ENCODE data around the gene IARS1. TPM values are rescaled to one million over a fixed set of nuclear protein-coding genes. Genes with fewer than 3 reads are reported as not detected.

Gene IARS1
- total RNA-seq, 1 experiment from 2014 or later = 220 TPM

DNA sequence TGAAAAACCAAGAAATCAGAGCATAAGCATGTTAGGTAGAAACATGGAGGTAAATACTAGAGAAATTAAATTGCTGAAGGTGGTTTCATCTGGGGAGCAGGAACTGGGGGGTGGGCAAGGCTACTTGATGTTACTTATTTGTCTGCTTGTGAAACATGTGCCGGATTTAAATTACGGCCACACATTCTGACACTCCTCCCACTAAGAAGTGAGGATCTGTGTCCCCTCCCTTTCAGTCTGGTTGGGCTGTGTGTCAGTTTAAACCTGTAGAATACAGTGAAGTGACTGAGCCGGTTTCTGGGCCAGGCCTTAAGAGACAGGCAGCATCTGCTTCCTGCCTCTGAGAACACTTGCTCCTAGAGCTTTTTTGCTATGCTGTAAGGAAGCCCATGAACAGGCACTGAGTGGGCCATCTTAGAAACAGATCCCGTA lies 2.3 kb upstream of the IARS1 start:
- ChIA-PET CTCF (no interaction called here), POLR2A (no interaction called here)
- Mint-ChIP-seq H3K4me1 (peaks cover 16% of the 10 kb centered on the region), H3K9me3 (no peaks in the 10 kb centered on the region), H3K4me3 (no peak overlapping the region), H3K36me3 (peaks cover 46% of the 10 kb centered on the region), H3K27ac (peak overlapping the region; percentile 70; the same call in 1 of the 2 replicates), H3K27me3 (ENCODE audit: low read depth) (no peaks in the 10 kb centered on the region)
- TF ChIP-seq NR2C2 (CRISPR knock-in tag; IDR thresholded peaks at IDR 0.05) = no peak
- TF ChIP-seq PRRX2 (CRISPR knock-in tag; IDR thresholded peaks at IDR 0.05) = no peak
- no peak for TF ChIP-seq NFE2L1 (CRISPR knock-in tag; IDR thresholded peaks at IDR 0.05)
- TF ChIP-seq ZBTB21 (CRISPR knock-in tag; IDR thresholded peaks at IDR 0.05; ENCODE audit: borderline replicate concordance) = no peak
- TF ChIP-seq, protein P1, sequence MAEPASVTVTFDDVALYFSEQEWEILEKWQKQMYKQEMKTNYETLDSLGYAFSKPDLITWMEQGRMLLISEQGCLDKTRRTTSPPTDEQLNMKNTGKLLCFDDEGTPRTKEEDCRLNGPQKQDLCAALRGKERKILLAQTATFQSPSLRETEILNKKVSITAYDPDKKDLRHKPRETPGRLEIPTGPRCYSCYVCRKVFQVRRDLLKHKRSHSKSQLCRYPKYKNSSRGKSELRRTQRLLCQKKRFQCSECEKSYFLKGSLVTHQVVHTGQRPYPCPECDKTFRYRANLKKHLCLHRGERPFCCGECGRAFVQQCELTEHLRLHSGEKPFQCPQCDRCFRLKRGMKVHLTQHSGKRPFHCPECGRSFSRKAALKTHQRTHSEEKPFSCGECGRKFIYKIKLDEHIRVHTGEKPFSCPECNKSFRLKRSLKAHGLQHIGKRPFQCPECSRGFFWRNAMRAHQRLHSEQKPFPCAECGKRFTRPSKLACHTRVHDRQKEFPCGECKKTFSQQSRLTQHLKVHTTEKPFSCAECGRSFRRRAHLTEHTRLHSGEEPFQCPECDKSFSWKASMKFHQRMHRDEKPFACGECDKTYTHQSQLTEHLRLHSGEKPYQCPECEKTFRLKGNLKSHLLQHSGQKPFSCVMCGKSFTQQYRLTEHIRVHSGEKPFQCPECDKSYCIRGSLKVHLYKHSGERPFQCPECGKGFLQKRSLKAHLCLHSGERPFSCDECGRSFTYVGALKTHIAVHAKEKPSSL (CRISPR knock-in tag; conservative IDR thresholded peaks at IDR 0.05) = no peak
- no peak for TF ChIP-seq TP53 (CRISPR knock-in tag; IDR thresholded peaks at IDR 0.05)
- TF ChIP-seq ZNF219 (CRISPR knock-in tag; IDR thresholded peaks at IDR 0.05; ENCODE audit: borderline replicate concordance) = no peak
- TF ChIP-seq, protein P2, sequence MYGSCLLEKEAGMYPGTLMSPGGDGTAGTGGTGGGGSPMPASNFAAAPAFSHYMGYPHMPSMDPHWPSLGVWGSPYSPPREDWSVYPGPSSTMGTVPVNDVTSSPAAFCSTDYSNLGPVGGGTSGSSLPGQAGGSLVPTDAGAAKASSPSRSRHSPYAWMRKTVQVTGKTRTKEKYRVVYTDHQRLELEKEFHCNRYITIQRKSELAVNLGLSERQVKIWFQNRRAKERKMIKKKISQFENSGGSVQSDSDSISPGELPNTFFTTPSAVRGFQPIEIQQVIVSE (CRISPR knock-in tag; IDR thresholded peaks at IDR 0.05; ENCODE audit: borderline replicate concordance) = no peak
- no peak for TF ChIP-seq SP1 (CRISPR knock-in tag; conservative IDR thresholded peaks at IDR 0.05)
- no peak for TF ChIP-seq ZNF317 (CRISPR knock-in tag; IDR thresholded peaks at IDR 0.05; ENCODE audit: borderline replicate concordance, low read depth)
- TF ChIP-seq NFATC4 (CRISPR knock-in tag; IDR thresholded peaks at IDR 0.05) = no peak
- no peak for TF ChIP-seq ZNF423 (CRISPR knock-in tag; IDR thresholded peaks at IDR 0.05)
- TF ChIP-seq ZNF671 (CRISPR knock-in tag; IDR thresholded peaks at IDR 0.05) = no peak
- TF ChIP-seq, protein P3, sequence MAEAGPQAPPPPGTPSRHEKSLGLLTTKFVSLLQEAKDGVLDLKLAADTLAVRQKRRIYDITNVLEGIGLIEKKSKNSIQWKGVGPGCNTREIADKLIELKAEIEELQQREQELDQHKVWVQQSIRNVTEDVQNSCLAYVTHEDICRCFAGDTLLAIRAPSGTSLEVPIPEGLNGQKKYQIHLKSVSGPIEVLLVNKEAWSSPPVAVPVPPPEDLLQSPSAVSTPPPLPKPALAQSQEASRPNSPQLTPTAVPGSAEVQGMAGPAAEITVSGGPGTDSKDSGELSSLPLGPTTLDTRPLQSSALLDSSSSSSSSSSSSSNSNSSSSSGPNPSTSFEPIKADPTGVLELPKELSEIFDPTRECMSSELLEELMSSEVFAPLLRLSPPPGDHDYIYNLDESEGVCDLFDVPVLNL (CRISPR knock-in tag; IDR thresholded peaks at IDR 0.05; ENCODE audit: borderline replicate concordance, low read depth) = no peak
- no peak for TF ChIP-seq TEAD1 (CRISPR knock-in tag; IDR thresholded peaks at IDR 0.05)
- TF ChIP-seq JUN (CRISPR knock-in tag; IDR thresholded peaks at IDR 0.05) = no peak
- TF ChIP-seq, protein P4, sequence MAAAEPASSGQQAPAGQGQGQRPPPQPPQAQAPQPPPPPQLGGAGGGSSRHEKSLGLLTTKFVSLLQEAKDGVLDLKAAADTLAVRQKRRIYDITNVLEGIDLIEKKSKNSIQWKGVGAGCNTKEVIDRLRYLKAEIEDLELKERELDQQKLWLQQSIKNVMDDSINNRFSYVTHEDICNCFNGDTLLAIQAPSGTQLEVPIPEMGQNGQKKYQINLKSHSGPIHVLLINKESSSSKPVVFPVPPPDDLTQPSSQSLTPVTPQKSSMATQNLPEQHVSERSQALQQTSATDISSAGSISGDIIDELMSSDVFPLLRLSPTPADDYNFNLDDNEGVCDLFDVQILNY (CRISPR knock-in tag; IDR thresholded peaks at IDR 0.05) = no peak
- TF ChIP-seq, protein P5, sequence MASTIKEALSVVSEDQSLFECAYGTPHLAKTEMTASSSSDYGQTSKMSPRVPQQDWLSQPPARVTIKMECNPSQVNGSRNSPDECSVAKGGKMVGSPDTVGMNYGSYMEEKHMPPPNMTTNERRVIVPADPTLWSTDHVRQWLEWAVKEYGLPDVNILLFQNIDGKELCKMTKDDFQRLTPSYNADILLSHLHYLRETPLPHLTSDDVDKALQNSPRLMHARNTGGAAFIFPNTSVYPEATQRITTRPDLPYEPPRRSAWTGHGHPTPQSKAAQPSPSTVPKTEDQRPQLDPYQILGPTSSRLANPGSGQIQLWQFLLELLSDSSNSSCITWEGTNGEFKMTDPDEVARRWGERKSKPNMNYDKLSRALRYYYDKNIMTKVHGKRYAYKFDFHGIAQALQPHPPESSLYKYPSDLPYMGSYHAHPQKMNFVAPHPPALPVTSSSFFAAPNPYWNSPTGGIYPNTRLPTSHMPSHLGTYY (CRISPR knock-in tag; IDR thresholded peaks at IDR 0.05) = no peak
- TF ChIP-seq, protein P6, sequence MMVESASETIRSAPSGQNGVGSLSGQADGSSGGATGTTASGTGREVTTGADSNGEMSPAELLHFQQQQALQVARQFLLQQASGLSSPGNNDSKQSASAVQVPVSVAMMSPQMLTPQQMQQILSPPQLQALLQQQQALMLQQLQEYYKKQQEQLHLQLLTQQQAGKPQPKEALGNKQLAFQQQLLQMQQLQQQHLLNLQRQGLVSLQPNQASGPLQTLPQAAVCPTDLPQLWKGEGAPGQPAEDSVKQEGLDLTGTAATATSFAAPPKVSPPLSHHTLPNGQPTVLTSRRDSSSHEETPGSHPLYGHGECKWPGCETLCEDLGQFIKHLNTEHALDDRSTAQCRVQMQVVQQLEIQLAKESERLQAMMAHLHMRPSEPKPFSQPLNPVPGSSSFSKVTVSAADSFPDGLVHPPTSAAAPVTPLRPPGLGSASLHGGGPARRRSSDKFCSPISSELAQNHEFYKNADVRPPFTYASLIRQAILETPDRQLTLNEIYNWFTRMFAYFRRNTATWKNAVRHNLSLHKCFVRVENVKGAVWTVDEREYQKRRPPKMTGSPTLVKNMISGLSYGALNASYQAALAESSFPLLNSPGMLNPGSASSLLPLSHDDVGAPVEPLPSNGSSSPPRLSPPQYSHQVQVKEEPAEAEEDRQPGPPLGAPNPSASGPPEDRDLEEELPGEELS (CRISPR knock-in tag; IDR thresholded peaks at IDR 0.05) = no peak
- no peak for TF ChIP-seq ZNF263 (CRISPR knock-in tag; IDR thresholded peaks at IDR 0.05; ENCODE audit: low read depth)
- ATAC-seq = no peak
- no peak for DNase-seq (ENCODE audit: low spot score)

Measured in WTC11 (cell line).